Activated CD4-positive, alpha-beta memory T cell treated with anti-CD3 and anti-CD28 coated beads, Interleukin-2, amount 10 ng/mL, durations not matched to agents 7 days and 5 days (primary cell): ENCODE data around the gene LRRC40. TPM values are rescaled to one million over a fixed set of nuclear protein-coding genes. Genes with fewer than 3 reads are reported as not detected.

Experiments
- CTCF ChIA-PET: fragments of 350-600 bp; sonication (Branson Sonifier 250); formaldehyde crosslinking; loops from one replicate; lab custom pipeline; 2021; ENCODE audit warnings: antibody characterized with exemption, inconsistent platforms; lab: Charles Lee
- POLR2A ChIA-PET: fragments of 350-600 bp; sonication (Branson Sonifier 250); formaldehyde crosslinking; loops from one replicate; lab custom pipeline; 2021; ENCODE audit warnings: antibody characterized with exemption; lab: Charles Lee
- DNase-seq: peaks from one replicate; pipeline ENCODE4 v3.0.0-alpha.2; 2020
- H3K27ac Mint-ChIP-seq: one replicate; pipeline ENCODE4 v1.8.0; 2021; ENCODE audit warnings: mild to moderate bottlenecking, mixed read lengths
- H3K27me3 Mint-ChIP-seq: one replicate; pipeline ENCODE4 v1.8.0; 2021; ENCODE audit warnings: mixed read lengths
- H3K36me3 Mint-ChIP-seq: one replicate; pipeline ENCODE4 v1.8.0; 2021; ENCODE audit warnings: low read depth, mixed read lengths
- H3K4me1 Mint-ChIP-seq: one replicate; pipeline ENCODE4 v1.8.0; 2021; ENCODE audit warnings: mixed read lengths
- H3K4me3 Mint-ChIP-seq: one replicate; pipeline ENCODE4 v1.8.0; 2021; ENCODE audit warnings: mild to moderate bottlenecking, mixed read lengths
- H3K9me3 Mint-ChIP-seq: one replicate; pipeline ENCODE4 v1.8.0; 2021; ENCODE audit warnings: mixed read lengths
- total RNA-seq, 2 experiments: library from RNA; stranded (reverse); gene quantifications; one replicate each; pipeline ENCODE4 v1.2.3, GENCODE V29; 2021

The LRRC40 gene
- total RNA-seq, 2 experiments from 2014 or later = 19.1 to 20.0 TPM

GRCh38 chr1:70150444-70150843 lies 54.9 kb downstream of the LRRC40 start:
- Mint-ChIP-seq H3K27ac (no peak overlapping the region), H3K4me1 (no peaks in the 10 kb centered on the region), H3K27me3 (no peaks in the 10 kb centered on the region), H3K9me3 (no peaks in the 10 kb centered on the region), H3K4me3 (no peak overlapping the region), H3K36me3 (peaks cover 12% of the 10 kb centered on the region)
- CTCF ChIA-PET = interaction anchor here (1.0 kb wide), 1 partner anchor 17 kb away, joined by 3 read pairs; no protein-coding TSS in a partner anchor
- POLR2A ChIA-PET = no interaction called here
- no peak for DNase-seq

DNA sequence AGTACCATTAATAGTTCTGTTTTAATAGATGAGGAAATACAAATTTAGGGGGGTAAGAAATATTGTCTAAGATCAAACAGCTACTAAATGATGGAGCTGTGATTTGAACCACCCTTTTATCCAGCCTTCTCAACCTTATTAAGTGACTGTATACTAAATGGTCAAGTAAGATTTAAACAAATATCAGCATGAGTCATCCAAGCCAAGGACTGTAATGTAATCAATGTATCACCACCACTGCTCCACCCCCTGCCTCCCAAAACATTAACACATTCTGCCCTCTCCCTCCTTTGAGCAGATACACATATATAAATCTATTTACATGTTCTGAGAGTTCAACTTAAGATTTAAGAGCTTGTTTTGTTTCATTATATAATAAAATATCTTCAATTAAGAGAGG lies 58.9 kb downstream of the LRRC40 start:
- Mint-ChIP-seq H3K4me3 (no peak overlapping the region), H3K27me3 (no peaks in the 10 kb centered on the region), H3K27ac (no peak overlapping the region), H3K36me3 (peaks cover 10% of the 10 kb centered on the region), H3K4me1 (no peaks in the 10 kb centered on the region), H3K9me3 (no peaks in the 10 kb centered on the region)
- no peak for DNase-seq
- ChIA-PET POLR2A (no interaction called here), CTCF (interaction anchor here (0.5 kb wide), 1 partner anchor 298 kb away, joined by 3 read pairs; no protein-coding TSS in a partner anchor)

- DNase-seq = no peak
- no peaks in the 10 kb centered on the region for H3K4me1 Mint-ChIP-seq
- peaks cover 4% of the 10 kb centered on the region for H3K36me3 Mint-ChIP-seq
- ChIA-PET POLR2A (no interaction called here), CTCF (interaction anchor here (1.9 kb wide), 1 partner anchor 10 kb away, joined by 8 read pairs; no protein-coding TSS in a partner anchor)
- no peak overlapping the region for H3K4me3 Mint-ChIP-seq
- no peaks in the 10 kb centered on the region for H3K27me3 Mint-ChIP-seq
- H3K27ac Mint-ChIP-seq = no peak overlapping the region
- no peaks in the 10 kb centered on the region for H3K9me3 Mint-ChIP-seq
These were observed 62.2 kb downstream of the LRRC40 start for GRCh38 chr1:70143048-70143659.

- CTCF ChIA-PET = interaction anchor here (1.1 to 1.9 kb wide), 2 partner anchors 9 to 13 kb away, joined by 3 to 8 read pairs; no protein-coding TSS in a partner anchor
- POLR2A ChIA-PET = no interaction called here
- Mint-ChIP-seq H3K9me3 (no peaks in the 10 kb centered on the region), H3K4me3 (no peak overlapping the region), H3K36me3 (no peaks in the 10 kb centered on the region), H3K27ac (no peak overlapping the region), H3K27me3 (no peaks in the 10 kb centered on the region), H3K4me1 (no peaks in the 10 kb centered on the region)
- no peak for DNase-seq
These were observed 63.3 kb downstream of the LRRC40 start for GRCh38 chr1:70142075-70142474.

DNA sequence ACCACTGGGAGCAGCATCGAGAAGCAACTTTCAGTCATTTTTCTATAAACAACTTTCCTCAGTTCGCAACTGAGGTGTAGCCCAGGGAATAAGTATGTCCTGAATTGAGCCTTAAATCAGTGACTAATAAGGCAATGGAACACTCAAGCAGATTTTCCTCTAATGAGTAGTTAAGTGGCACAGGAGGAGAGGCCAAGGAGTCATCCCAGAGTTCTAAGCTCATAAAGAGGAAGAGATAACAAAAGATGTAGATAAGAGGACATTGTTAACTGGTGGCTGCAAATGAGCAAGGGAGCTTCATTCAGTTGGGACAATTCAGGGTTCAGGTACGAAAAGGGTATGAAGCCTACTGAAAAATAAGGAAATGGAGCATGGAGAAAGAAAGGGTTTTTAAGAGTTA lies 64.5 kb downstream of the LRRC40 start:
- no peaks in the 10 kb centered on the region for H3K9me3 Mint-ChIP-seq
- H3K27me3 Mint-ChIP-seq = no peaks in the 10 kb centered on the region
- H3K4me1 Mint-ChIP-seq = no peaks in the 10 kb centered on the region
- no peak for DNase-seq
- ChIA-PET CTCF (no interaction called here), POLR2A (no interaction called here)
- H3K4me3 Mint-ChIP-seq = no peak overlapping the region
- H3K27ac Mint-ChIP-seq = no peak overlapping the region
- no peaks in the 10 kb centered on the region for H3K36me3 Mint-ChIP-seq

DNA sequence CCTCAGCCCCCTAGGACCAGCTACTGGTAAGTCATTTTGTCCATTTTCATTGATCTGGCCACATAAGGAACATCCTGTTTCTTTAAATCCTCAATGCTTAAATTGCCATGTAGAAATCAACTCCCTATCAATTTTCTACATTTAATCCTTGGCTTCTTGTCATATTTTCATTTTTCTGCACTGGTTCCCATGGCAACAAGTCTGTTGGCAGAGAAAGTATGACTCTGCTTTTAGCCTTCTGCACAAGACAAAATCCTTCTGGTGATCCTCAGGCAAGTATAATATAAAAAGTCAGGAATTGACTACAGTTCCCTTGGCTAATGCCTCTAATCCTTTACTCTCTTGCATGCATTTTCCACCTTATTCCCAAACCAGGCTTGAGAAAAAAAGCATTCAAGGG lies 65.0 kb downstream of the LRRC40 start:
- ChIA-PET POLR2A (no interaction called here), CTCF (interaction anchor here (0.5 kb wide), 1 partner anchor 14 kb away, joined by 4 read pairs; no protein-coding TSS in a partner anchor)
- Mint-ChIP-seq H3K27ac (no peak overlapping the region), H3K36me3 (no peaks in the 10 kb centered on the region), H3K27me3 (peaks cover 3% of the 10 kb centered on the region), H3K4me3 (no peak overlapping the region), H3K4me1 (no peaks in the 10 kb centered on the region), H3K9me3 (no peaks in the 10 kb centered on the region)
- no peak for DNase-seq

- H3K27ac Mint-ChIP-seq = no peak overlapping the region
These were observed 71.2 kb downstream of the LRRC40 start for GRCh38 chr1:70134148-70134547.

DNA sequence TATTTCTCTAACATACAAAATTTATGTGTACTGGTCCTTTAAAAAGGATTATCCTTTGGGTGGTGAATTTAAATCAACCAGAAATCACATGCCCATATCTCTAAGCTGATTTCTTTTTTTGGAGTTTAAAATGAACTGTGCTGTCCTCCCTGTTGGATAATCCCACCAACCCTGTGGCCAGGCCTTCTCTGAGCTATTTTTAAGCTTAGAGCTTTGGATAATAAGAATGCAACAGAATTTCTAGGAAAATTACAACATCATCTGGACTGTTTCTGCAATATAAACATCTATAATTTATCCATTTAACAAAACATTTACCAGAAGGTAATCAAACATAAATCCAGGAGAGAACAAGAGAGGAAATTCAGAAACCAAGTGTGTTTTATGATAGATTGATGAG lies 88.3 kb downstream of the LRRC40 start:
- H3K27ac Mint-ChIP-seq = no peak overlapping the region
- no peaks in the 10 kb centered on the region for H3K4me1 Mint-ChIP-seq
- H3K9me3 Mint-ChIP-seq = no peaks in the 10 kb centered on the region
- no peaks in the 10 kb centered on the region for H3K36me3 Mint-ChIP-seq
- DNase-seq = no peak
- peaks cover 22% of the 10 kb centered on the region for H3K27me3 Mint-ChIP-seq
- H3K4me3 Mint-ChIP-seq = no peak overlapping the region
- CTCF ChIA-PET = no interaction called here
- POLR2A ChIA-PET = no interaction called here

More at GRCh38 chr1:70134148-70134547, 71.2 kb downstream of the LRRC40 start:
- Mint-ChIP-seq H3K36me3 (no peaks in the 10 kb centered on the region), H3K27me3 (peaks cover 20% of the 10 kb centered on the region), H3K4me3 (no peak overlapping the region), H3K9me3 (no peaks in the 10 kb centered on the region), H3K4me1 (peaks cover 4% of the 10 kb centered on the region)
- CTCF ChIA-PET = interaction anchor here (1.1 to 1.9 kb wide), 6 partner anchors 8 to 373 kb away, joined by 3 to 8 read pairs (median 4); no protein-coding TSS in a partner anchor
- POLR2A ChIA-PET = no interaction called here
- no peak for DNase-seq

DNA sequence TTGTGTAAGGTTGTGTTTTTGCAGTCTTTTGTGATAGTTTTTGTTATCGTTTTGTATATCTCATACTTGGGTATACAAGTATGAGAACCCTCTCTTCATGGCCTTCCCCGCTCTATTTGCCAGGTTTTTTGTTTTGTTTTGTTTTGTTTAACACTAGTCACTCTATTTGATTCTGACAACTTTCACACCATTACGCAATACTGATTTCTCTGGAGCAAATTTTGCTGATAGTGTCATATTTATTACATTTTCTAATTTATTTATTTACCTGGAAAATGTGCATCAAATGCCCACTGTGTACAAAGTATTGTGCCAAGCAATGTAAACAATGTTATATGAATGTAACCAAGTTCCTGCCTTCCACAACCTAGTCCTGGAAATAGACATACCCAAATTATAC lies 90.1 kb downstream of the LRRC40 start:
- Mint-ChIP-seq H3K27me3 (peaks cover 23% of the 10 kb centered on the region), H3K9me3 (no peaks in the 10 kb centered on the region), H3K27ac (no peak overlapping the region), H3K36me3 (no peaks in the 10 kb centered on the region), H3K4me3 (no peak overlapping the region), H3K4me1 (no peaks in the 10 kb centered on the region)
- POLR2A ChIA-PET = no interaction called here
- CTCF ChIA-PET = no interaction called here
- no peak for DNase-seq

DNA sequence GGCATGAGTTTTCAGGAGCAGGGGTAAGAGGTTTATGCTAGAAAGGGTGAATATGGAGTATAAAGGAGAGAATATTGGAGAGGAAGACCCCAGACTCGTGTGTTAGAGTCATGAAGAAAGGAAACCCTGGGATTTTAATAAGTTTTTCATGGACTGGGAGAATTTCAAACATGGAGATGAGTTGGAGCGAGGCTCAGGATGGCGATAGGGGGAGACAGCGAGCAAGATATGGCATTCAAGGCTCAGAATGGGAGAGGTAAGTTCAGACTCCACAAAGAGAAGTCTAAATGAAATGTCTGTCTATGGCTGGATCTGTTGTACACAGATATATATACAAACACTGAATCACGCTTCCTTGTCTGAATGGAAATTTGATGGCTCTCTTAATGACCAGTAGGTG lies 92.5 kb downstream of the LRRC40 start:
- no peaks in the 10 kb centered on the region for H3K9me3 Mint-ChIP-seq
- H3K27me3 Mint-ChIP-seq = peaks cover 14% of the 10 kb centered on the region
- CTCF ChIA-PET = no interaction called here
- H3K36me3 Mint-ChIP-seq = no peaks in the 10 kb centered on the region
- no peak overlapping the region for H3K4me3 Mint-ChIP-seq
- DNase-seq = no peak
- no peaks in the 10 kb centered on the region for H3K4me1 Mint-ChIP-seq
- no peak overlapping the region for H3K27ac Mint-ChIP-seq
- POLR2A ChIA-PET = no interaction called here

- Mint-ChIP-seq H3K27ac (no peak overlapping the region), H3K36me3 (no peaks in the 10 kb centered on the region), H3K4me1 (no peaks in the 10 kb centered on the region), H3K9me3 (no peaks in the 10 kb centered on the region), H3K4me3 (no peak overlapping the region), H3K27me3 (peaks cover 11% of the 10 kb centered on the region)
- ChIA-PET CTCF (no interaction called here), POLR2A (no interaction called here)
- DNase-seq = no peak
These were observed 96.1 kb downstream of the LRRC40 start for GRCh38 chr1:70109241-70109640.

DNA sequence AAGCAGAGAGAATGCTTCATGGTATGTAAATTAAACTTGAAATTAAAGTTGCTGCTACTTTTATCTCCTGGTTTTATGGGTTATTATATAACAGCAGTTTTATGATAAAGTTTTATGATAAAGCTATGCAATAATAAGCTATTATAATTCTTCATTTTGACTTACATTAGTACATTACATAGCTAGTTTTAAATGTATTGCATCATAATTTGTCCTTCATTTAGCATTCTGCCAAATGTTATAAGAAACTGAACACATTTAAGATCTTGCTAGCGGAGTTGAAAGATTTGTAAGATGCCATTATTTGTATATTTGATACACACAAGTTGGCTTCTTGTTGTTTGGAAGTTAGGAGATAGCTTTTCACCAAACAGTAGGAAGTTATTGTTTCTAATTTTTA lies 101.6 kb downstream of the LRRC40 start:
- no peak overlapping the region for H3K27ac Mint-ChIP-seq
- no peak overlapping the region for H3K4me3 Mint-ChIP-seq
- CTCF ChIA-PET = no interaction called here
- no peaks in the 10 kb centered on the region for H3K4me1 Mint-ChIP-seq
- H3K27me3 Mint-ChIP-seq = peaks cover 5% of the 10 kb centered on the region
- no peaks in the 10 kb centered on the region for H3K36me3 Mint-ChIP-seq
- POLR2A ChIA-PET = no interaction called here
- no peaks in the 10 kb centered on the region for H3K9me3 Mint-ChIP-seq
- DNase-seq = no peak

GRCh38 chr1:70101774-70102173 lies 103.6 kb downstream of the LRRC40 start:
- peaks cover 5% of the 10 kb centered on the region for H3K27me3 Mint-ChIP-seq
- no peaks in the 10 kb centered on the region for H3K4me1 Mint-ChIP-seq
- H3K4me3 Mint-ChIP-seq = no peak overlapping the region
- DNase-seq = no peak
- POLR2A ChIA-PET = no interaction called here
- H3K9me3 Mint-ChIP-seq = no peaks in the 10 kb centered on the region
- no peak overlapping the region for H3K27ac Mint-ChIP-seq
- no peaks in the 10 kb centered on the region for H3K36me3 Mint-ChIP-seq
- CTCF ChIA-PET = no interaction called here

- CTCF ChIA-PET = no interaction called here
- no peaks in the 10 kb centered on the region for H3K36me3 Mint-ChIP-seq
These were observed 104.1 kb downstream of the LRRC40 start for GRCh38 chr1:70101231-70101630.

More at GRCh38 chr1:70101231-70101630, 104.1 kb downstream of the LRRC40 start:
- no peaks in the 10 kb centered on the region for H3K4me1 Mint-ChIP-seq
- no peak overlapping the region for H3K27ac Mint-ChIP-seq
- peaks cover 5% of the 10 kb centered on the region for H3K27me3 Mint-ChIP-seq
- POLR2A ChIA-PET = no interaction called here
- no peaks in the 10 kb centered on the region for H3K9me3 Mint-ChIP-seq
- no peak overlapping the region for H3K4me3 Mint-ChIP-seq
- no peak for DNase-seq
